GM19240 (cell line): ENCODE results near the gene CRPPA.
"Not testable (repeated sequence)": the region's sequence is repeated elsewhere in the genome, so short reads cannot be mapped to it uniquely, and the experiment has no call there.

Source experiments
- DNase-seq: peaks from one replicate; pipeline ENCODE4 v3.0.0; 2011; ENCODE audit warnings: low spot score; ENCODE audit not compliant: insufficient read length

Gene CRPPA

DNA sequence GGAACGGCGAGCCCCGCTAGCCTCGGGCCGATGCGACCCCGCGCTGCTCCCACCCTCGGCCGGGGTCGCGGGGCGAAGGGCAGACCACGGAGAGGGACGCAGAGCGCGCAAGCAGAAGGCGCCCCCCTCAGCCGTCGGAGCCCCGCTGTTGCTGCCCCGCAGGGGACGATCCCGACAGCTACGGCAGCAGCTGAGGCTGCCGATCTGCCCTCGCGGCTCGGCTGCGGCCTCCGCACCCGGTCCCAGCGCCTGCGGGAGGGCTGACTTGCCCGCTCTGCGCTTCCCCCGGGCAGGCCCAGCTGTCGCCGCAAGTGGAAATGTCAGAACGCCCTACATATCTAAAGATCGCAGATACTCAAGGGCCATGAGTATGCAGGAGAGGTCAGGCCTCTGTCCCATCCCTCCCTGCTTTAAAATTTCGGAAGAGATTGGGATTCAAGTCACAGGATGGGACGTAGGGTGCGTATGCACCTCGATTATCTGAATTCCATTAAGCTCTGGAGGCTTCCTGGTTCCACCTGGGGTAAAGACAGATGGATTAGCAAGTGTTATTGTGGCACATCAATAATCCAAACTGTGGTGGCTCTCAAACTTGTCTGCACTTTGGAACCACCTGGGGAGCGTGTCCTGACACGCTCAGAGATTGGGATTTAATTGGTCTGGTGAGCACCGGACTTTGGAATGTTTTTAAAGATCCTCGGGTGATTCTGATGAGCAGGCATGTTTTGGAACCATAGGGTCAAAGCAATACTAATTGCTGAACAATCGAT is at the start of gene CRPPA:
Gene CRPPA, minus strand, starts transcription at position 206 of the 770 bp plus-strand sequence. CDS start 216 bp downstream, outside the sequence.
- no peak for DNase-seq

DNA sequence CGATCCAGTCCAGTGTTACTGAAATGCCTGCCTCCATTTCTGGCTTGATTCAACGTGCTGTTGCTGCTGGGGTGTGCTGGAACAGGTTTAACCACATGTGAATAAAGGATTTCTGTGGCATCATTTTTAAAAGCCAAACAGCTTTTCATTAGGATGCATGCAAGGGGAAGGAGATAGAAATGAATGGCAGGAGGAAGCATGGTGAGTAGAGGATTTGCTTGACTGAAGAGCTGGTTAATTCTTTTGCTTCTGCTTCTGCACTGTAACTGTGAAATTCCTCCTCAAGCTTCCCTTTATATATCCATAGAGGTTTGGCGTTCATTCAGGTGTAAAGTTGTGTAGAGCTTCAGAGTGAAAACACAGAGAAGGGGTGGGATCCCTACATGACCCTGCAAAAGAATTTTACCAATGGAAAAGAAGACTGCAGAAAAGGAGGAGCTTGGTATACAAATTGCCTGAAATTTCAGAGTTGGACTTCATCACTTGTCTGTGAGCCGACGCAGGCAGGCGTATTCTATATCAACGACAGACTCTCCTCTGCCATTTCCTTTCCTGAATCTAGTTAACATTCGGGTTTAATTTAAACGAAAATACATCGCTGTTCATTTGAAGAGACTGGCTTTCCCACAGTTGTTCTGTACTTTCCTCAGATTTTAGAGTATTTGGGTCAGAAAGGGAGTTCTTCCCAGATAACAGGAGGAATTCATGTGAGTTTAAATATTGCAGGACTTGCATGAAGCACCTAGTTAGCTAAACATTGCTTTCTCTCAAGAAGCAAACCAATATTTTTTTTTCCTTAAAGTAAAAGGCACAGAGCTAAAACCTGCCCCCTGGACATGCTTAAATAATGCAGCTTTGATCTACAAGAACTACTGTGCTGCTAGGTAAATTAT is 44.4 kb upstream of the CRPPA start, which contains the start of gene SOSTDC1:
Gene SOSTDC1, minus strand, starts transcription at position 270 of the 893 bp plus-strand sequence. Its CDS starts 70 bp downstream, at position 200.
- DNase-seq, result no peak

DNA sequence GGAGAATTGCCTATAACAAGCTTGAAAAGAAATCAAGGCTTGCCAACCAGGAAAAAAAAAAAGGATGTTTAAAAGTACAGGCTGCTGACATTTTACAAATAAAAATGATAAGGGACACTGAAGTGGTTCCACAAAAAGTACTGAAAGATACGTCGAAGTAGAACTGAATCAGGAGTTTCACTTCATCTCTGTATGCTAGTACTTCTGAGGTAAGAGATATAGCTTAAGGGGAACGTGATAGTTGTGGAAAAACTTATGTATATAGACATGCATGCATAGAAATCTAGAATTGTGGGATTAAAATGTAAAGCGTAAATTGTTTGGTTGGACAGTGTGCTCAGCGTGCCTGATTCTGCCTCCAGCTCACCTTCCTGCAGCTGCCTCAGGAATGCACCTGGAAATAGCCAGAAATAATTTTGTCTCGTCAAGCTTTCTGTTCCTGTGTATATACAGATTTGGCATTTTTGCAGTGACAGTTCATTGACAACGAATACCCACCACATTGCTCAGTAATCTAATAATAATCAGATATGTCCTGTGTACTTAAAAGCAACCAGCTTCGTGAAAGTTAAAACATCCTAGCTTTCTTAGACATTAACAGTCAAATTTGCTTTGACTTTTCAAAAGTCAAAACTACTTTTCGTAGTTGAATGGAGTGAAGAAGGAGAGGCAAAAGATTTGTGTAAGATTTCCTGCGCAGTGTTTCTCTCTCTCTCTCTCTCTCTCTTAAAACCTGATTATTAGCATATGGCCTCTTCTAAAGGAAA is 42.8 kb upstream of the CRPPA start:
- DNase-seq, result no peak

DNA sequence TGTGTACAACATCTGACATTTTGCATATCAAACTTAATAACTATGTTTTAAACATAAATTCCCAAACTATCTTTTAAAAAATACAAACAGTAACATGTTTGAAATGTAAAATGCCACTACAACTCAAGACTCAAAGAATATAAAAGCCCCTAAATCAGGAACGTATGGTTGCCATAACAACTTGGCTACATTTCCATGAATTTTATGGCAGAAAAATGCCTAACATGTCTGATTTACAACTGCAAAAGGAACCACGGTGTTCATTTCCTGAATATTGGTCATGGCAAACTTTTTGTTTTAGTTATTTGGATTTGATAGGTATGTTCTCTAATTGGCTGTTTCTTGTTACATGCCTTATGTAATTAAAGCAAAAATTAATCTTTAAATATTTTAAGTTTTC is 42.2 kb upstream of the CRPPA start:
- DNase-seq, result no peak

DNA sequence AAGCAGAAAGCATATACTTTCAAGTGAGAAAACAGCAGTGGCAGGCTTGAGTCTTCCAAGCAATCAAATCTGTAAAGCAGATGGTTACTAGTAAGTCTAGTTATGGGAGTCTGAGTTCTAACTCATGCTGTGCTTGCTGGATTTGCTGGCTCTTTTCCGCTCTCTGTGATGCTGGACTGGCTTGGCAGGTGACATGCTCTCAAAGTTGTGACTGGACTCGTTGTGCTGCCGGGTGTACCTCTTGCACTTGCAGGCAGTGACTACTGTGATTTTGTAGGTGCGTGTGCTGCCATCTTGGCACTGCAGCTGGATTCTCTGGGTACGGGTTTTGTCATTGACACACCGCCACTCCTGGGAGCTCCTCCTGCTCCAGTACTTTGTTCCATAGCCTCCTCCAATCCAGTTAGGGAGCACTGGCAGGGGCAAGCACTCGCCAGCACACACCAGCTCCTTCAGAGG is 41.1 kb upstream of the CRPPA start:
- DNase-seq, result no peak

DNA sequence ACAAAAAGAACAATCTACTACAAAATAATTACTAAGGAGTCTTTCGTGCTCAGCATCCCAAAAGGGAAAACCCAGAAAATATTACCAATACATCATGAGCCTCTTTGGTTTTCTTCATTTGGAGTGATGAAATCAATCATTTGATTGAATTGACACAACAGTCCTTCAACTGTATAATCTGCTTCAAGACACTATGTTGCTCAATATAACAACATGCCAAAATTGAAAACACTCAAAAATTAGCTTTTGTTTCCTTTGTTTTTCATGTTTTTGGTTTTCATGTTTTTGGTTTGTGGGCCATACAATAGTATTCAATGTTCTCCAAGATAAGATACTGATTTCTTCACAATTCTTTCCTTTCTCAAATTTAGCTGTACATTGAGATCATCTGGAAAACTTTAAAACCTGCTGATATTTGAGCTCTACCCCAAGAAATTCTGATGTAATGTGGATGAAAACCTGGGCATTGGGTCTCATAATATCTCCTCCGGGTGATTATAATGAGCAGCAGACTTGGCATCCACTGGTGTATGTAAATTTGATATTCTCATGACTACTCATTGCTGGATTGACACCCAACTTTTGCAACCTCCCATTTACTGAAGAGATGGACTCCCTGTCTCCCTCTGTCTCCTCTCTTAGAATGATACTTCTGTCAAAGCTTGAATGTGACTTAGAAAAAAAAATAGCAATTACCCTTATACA is 39.6 kb upstream of the CRPPA start:
- no peak for DNase-seq

DNA sequence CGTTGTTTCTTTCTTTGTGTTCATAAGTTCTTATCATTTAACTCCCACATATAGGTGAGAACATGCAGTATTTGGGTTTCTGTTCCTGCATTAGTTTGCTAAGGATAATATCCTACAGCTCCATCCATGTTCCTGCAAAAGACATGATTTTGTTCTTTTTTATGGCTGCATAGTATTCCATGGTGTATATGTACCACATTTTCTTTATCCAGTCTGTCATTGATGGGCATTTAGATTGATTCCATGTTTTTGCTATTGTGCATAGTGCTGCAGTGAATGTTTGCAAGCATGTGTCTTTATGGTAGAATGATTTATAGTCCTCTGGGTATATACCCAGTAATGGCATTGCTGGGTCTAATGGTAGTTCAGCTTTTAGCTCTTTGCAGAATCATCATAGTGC is 35.0 kb upstream of the CRPPA start:
- DNase-seq, result not testable (repeated sequence)

DNA sequence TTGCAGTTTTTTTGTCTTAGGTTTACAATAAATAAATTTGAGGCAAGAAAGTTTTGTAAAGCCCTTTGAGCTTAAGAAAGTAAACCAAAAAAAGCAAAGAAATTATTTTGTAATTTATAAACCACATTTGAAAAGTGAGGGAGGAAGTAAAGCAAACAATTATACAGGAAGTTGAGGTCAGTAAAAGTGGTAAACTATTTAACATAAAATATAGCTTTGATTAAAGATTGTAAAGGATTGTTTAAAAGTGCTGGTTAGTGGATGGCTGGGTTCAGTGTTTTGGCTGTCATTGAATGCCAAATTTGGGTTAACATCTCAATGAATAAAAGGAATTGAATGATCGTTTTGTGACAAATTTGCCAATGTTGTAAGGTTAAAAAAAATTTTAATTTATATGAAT is 34.3 kb upstream of the CRPPA start:
- no peak for DNase-seq

DNA sequence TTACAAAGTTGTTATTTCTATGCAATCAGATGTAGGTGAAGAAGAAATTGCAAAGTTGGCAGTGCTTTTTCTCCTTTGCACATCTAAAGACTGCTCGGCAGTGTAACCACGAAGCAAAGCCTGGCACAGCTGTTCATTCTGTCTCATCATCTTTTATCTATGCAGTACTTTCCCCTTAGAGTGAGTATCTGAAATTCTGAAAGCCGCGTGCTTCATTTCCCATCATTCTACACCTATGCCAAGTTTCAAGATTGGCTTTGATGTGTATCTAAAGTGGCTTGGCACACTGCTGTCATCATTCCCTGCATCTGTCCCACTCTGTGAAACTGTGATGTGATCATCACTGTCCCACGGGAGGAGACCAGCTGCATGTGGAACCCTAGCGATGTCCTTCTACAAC is 29.0 kb upstream of the CRPPA start:
- DNase-seq, result no peak

DNA sequence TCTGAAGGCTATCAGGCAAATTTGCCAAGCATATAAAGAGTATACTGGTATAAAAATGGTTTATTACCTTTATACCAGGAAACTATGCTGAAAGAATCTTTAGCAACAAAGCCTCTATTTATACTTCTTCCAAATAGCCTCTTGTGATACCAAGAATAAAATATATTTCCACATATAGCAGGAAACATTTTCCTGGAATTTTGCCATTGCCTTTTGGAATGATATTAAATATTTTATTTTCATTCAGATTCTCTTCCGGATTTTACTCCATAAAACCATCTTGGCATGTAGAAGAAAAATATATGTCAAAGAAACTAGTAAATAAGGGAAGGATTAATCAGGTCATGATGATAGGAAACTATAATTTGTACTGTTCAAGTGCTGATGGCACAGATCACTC is 26.5 kb upstream of the CRPPA start:
- no peak for DNase-seq

DNA sequence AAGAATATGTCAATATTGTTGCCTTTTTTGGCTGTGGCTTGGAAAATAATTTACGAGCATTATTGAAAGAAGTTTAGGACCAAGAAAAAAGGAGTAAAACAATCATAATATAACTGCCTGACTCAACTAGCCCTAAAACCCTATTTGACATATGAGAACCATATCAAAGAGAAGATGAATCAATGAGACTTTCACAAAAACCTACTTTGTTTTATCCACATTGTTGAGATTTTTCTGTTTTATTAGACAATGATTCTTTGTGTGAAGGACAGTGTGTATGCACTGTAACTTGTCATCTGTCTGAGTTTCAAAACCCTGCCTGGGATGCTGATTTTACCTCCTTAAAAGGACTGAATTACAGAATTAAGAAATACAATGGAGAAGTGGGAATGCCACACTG is 25.2 kb upstream of the CRPPA start:
- no peak for DNase-seq

DNA sequence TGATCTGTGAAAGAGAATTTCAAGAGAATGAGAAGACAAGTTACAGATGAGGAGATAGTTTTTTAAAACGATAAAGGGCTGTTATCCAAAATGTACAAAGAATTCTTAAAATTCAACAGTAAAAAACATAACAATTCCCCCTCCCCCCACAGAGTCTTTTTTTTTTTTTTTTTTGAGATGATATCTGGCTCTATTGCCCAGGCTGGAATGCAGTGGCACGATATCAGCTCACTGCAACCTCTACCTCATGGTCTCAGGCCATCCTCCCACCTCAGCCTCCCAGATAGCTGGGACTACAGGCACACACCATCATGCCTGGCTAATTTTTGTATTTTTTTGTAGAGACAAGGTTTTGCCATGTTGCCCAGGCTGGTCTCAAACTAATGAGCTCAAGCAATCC is 22.5 kb upstream of the CRPPA start:
- DNase-seq, result not testable (repeated sequence)

DNA sequence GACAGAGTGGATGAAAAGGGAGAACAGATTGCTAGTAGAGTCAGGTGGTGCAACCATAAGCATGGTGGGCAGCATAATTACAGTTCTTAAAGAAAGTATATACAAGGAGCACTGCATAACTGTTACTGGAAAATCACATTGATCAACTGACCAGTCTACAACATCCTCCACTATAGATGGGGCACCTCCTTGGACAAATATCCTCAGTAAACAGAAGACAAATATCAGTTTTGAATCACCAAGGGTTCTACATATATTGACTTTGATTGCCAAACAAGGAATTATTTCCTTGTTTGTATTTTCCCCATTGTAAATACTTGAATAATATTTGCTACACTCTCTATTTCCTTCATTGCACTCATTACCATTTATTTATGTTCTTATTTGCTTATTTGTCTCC is 17.6 kb upstream of the CRPPA start:
- no peak for DNase-seq

DNA sequence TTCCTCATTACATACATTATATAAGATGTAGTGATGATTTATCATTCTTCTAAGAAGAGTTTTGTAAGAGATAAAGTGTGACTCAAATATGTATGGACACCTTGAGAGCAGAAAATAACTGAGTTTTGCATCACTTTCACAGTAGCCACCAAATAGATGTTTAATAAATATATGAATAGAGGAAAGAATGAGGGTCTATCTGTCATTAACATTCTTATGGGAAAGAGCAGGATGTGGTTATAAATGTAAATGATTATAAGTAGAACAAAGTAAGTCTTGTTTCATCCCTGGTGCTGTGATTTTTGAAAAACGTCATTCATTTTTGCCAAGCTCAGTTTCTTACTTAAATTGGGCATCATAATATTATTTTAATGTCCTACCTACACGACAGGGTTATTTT is 15.0 kb upstream of the CRPPA start:
- no peak for DNase-seq

DNA sequence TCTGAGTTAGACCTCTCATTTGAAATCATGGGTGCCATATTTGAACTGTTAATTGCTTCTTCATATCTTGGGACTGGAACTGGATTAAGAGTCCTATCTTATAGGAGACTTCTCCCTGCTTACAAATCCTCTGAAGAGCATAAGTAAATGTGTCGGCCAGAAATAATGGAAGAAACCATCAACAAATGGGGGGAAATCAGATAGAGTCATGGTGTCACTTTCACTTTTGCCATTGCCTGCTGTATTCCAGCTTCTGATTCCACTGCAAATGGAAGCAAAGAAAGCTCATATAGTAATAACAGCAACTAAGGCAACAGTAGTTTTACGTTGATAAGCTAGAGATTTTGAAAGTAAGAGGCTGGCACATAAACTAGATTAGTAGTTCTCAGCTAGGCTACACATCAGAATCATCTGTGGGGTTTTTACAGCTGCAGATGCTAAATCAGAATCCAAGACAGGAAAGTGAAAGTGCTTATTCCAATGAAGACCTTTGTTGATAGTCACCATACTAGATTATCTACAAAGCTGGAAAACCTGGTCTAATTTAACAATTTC is 12.3 kb upstream of the CRPPA start:
- no peak for DNase-seq

DNA sequence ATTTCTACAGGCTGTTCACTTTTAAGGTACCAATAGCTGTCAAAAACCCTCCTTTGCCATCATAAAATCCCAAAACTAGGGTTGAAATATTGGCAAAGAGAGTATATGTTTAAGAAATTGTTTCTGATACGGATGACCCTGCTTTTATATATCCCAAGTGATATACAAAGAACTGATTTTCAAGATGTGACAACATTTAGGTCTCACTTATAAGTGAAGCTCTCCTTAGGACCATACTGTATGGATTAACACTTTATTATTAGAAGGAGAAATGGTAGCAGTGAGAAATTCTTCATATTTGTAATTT is 11.0 kb upstream of the CRPPA start:
- DNase-seq, result no peak

DNA sequence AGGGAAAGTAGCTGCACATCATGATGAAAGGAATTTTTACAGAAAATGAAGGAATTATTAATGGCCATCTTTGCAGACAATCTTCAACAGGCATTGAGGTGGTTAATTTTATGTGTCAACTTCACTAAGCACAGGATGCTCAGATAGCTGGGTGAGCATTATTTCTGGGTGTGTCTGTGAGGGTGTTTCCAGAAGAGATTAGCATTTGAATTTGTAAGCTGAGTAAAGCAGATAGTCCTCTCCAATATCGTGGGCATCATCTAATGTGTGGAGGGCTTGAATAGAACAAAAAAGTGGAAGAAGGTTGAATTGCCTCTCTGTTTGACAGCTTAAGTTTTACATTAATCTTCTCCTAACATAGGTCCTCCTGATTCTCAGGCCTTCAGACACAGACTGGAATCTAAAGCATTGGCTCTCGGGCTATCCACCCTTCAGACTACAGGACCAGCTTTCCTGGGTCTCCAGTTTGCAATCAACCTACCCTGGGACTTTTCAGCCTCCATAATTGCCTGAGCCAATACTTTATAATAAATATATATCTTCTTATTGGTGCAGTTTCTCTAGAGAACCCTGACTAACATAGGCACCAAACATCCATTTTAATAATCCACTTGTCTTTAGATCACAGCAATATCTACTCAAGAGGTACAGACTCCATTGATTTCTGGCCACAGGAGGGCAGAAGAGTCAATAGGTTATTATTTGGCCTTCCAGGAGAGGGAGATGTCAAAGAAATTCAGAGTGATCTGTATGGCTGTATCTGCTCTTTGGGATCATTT is 10.5 kb upstream of the CRPPA start:
- no peak for DNase-seq

DNA sequence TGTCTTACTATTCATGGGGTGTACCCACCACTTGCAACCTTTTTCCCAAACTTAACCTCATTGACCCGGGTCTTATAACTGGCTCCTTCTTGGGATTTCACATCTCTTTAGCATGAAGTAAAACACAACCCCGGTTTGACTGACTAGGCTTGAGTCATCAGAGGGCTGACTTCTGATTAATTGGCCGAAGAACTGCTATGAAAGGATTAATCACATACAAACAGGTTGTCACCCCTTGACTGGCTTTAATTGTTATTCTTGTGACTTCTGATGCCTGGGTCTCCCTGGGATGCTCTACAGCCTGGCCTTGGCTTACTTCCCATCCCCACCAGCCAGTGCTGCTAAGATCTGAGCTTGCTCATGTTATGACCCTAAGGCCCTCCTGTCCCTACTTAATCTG is 8.8 kb upstream of the CRPPA start:
- no peak for DNase-seq

DNA sequence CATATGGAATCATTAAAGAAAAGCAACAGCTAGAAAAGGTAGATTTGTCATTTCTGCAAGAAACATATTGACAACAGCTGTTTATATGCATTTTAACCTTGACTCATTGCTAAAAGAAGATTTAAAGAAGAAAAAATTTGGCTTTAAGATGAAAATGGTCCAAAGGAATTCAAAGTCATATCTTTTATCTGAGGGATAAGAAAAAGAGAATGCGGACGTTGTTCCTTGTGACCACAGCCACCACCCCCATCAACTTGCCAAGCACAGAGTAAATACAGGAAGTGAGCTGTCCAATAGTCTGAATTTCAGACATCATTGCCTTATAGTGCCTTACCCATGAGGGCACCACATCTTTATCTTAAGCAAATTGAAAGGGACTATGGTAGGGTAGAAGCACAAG is 7.3 kb upstream of the CRPPA start:
- no peak for DNase-seq

DNA sequence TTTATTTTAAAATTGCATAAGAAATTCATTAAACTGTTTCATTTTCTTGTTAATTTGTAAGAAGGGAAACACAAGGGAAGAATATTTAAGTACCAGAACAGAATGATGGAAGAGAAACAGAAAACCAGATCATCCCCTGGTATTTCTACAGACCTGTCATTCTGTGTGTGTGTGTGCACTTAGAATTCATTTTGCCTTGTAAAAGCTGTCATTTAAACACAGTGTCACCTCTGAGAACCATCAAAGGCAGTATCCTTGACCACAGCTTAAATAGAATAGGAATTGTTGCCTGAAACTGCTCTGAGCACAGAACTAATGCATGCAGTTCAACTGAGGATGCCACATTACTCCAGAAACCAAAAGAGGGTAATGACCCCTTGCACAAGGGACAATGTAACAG is 6.8 kb upstream of the CRPPA start:
- DNase-seq, result no peak
